ENCODE measurements around the gene BORCS8.

BORCS8 gene

DNA sequence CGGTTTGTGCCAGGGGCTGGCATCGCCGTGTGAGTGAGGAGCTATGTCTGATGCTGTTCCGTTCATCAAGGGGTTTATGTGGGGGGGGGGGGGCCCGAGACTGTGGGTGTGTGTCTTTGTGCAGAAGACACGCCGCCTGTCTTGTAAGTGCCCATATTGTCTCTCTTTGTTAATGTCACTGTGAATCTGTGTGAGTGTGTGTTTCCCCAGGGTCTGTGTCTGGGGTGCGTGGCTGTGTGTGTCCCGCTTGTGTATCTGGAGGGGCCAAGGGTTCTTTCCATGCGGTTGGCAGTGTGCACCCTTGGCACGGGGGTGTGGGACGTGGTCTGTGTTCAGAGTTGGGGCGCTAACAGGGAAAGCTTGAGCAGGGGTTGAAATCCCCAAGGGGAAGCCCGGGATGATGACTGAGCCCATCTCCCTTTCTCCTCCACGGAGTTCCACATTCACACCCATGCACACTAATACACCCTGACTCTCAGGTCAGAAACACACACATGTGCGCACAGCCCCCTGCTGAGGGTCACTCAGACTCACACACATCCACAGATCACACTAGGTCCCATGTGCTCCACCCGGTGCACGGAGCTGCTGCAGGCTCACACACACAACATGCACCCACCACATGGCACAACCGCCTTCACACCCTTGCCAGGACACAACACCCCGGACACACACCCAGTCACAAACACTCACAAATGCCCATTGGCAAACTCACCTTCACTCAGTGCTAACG lies 21.6 kb upstream of the BORCS8 start:
- DNase-seq: no peak

DNA sequence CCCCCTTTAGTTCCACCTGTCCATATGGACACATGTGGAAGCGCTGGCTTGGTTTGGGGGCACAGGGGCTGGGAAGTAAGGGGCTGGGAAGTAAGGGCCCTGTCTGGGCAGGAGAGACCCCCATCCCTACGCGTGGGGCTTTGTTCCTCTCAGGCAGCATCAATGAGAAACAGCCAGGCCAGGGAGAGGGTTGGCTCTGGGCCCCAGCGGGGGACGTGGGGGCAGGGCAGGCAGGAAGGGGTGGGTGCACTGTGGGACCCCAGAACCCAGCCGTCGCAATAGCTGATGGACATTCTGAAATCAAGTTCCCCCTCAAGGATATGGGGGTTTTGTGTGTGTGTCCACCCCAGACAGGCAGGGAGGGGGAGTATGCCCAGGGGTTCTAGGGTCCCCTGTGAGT lies 21.0 kb upstream of the BORCS8 start:
- no peak for DNase-seq

DNA sequence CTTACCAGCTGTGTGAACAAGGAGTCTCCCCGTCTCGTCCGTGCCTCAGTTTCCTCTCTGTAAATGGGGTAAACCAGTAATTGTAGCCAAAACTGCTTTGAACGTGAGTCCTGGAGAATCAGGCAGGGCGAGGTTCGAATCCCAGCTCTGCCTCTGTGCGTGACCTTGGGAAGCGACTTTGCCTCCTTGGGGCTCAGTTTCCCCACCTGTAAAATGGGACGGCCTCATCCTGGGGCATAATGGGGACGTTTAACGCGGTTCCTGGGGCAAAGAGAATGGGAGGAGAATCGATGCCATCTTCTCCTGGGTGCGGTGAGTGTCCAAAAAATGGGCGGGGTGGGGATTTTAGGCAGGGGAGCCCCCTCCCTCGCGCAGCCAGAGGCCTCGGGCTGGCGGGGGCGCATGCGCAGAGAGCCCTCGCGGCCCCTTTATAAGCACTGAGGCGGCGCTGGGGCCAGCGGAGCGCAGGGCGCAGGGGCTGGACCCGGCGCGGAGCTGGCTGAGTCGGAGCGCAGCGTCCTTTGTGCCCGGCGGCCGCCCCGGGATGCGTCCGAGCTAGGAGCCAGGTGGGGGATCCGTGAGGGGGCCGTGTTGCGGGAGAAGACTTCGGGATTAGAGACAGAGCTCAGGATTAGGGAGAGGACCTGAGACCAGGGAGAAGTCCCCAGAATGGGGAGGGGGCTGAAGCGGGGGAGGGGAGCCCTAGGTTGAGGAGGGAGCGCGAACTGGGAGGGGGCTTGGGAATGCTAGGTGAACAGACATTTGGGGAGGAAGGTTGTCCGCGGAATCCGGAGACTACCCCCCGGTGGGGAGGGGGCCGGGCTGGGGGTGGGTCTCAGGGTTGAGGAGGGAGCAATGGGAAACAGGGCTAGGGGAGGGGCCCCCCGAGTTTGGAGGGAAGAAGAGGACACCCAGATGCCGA lies 19.8 kb upstream of the BORCS8 start, which contains the start of gene NCAN:
Gene NCAN, plus strand, starts transcription at position 460 of the 922 bp plus-strand sequence. CDS start 4,996 bp downstream, outside the sequence.
- DNase-seq: no peak

DNA sequence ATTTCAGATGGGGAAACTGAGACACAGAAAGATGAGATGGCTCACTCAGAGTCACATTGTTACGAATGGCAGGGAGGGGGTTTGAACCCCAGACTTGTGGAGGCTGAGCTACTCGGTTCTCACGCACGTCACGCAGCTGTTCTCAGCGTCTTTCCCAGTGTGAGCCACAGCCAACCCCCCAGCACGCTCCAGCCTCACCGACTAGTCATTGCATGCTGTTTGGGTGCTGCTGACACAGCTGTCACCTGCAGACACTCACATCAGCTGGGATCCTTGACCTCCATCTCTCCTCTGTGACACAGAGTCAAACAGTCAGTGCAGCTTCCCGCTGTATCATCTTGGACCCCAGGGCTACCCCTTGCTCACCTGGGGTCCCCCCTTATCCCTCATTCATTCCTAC lies 17.4 kb upstream of the BORCS8 start:
- DNase-seq: no peak

DNA sequence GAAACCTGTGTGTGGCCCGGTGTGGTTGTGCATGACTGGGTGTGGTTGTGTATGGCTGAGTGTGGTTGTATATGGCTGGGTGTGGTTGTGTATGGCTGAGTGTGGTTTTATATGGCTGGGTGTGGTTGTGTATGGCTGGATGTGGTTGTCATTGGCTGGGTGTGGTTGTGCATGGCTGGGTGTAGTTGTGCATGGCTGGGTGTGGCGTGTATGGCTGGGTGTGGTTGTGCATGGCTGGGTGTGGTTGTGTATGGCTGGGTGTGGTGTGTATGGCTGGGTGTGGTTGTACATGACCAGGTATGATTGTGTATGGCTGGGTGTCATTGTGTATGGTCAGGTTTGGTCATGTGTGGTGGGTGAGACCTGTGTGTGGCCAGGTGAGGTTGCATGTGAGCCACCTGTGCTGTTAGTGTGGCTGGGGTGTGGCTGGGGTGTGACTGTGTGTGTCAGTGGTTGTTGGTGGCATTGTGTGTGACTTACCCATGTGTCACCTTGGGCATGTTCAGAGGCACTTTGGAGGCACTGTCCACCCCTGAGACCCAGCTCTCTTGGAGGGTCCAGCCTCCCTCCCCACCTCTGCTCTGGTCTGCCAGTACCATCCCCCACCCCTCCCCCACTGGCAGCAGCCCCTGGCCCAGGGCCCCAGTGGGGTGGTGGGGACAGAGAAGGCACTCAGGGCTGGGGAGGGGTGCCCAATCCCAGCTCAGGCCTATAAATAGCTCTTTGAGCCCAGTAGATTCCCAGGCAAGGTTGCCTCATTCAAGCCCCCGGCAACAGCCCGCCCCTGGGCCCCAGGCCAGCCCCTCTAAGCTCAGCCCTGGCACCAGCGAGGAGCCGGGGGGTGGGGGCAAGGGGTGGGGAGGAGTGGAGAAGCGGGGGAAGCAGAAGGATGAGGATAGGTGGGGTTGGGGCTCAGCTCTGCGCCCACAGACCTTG lies 16.0 kb upstream of the BORCS8 start:
- no peak for DNase-seq

DNA sequence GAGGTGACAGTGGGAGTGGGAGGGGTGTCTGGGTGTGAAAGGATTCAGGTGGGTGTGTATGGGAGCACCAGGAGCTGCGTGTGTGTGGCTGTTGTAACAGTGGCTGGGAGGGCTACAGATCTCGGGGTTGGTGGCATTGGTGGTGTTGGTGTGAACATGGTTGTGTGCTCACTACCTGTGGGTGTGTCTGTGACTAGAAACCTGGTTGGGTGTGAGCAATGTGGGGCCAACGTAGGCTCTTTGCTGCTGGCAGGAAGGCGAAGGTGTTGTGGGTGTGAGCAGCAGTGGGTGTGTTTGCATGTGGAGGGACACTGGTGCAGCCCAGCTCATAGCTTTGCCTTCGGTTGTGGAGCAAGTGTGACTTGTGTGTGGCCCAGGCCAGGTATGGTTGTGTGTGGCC lies 15.0 kb upstream of the BORCS8 start:
- DNase-seq: no peak

DNA sequence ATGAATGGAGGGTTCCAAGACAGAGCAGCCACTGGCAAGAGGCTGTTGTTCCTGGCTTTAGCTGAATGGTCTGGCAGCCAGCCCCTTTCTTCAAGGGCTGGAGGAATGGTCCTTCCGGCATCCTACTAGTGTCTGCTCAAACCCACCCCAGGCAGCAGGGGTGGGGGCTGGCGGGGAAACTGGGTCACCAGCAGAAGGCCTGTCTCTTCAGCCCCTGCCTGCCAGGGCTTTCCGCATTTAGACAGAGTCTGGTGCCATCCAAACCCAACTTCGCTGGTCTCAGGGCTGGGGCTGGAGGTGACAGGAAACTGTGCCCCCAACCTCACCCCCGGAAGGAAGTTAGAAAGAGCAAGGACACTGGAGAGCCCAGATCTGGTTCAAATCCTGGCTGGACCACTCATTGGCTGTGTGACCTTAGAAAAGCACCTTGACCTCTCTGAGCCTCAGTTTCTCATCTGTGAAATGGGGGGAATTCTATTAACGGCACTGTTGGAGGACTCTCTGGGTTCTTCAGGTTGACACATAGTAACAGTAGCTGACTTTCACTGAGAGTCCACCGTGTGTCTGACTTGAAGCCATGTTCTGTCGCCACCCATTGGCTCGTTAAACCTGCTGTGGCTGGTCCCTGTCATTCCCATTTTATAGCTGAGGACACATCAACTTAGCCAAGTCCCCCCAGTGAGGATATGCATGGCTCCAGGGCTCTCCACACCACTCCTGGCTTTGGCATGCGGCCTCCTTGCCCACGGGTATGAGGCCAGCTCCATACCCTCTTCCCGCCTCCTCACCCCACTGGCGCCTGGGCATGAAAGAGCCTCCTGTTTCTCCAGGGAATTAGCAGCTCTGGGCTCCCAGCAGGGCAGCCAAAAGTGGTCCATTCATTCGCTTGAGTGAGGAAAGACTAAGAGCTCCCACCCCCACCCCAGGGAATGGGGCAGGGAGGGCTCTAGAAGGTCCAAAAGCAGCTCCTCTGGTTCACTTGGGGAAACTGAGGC lies 13.8 kb upstream of the BORCS8 start:
- no peak for DNase-seq

DNA sequence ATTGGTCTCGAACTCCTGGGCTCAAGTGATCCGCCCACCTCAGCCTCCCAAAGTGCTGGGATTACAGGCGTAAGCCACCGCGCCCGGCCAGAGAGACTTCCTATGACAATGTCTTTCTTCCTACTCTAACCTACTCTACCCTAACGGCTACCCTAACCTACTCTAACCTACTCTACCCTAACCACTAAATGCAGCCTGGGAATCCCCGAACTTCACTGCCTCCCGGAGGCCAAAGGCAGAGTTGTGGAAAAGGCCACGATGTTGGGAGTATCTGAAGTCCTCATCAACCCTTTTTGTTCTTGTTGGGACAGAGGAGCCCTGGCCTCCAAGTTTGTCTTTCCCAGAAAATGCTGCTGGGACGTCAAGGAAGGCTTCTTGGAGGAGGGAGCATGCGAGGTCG lies 12.2 kb upstream of the BORCS8 start:
- no peak for DNase-seq

DNA sequence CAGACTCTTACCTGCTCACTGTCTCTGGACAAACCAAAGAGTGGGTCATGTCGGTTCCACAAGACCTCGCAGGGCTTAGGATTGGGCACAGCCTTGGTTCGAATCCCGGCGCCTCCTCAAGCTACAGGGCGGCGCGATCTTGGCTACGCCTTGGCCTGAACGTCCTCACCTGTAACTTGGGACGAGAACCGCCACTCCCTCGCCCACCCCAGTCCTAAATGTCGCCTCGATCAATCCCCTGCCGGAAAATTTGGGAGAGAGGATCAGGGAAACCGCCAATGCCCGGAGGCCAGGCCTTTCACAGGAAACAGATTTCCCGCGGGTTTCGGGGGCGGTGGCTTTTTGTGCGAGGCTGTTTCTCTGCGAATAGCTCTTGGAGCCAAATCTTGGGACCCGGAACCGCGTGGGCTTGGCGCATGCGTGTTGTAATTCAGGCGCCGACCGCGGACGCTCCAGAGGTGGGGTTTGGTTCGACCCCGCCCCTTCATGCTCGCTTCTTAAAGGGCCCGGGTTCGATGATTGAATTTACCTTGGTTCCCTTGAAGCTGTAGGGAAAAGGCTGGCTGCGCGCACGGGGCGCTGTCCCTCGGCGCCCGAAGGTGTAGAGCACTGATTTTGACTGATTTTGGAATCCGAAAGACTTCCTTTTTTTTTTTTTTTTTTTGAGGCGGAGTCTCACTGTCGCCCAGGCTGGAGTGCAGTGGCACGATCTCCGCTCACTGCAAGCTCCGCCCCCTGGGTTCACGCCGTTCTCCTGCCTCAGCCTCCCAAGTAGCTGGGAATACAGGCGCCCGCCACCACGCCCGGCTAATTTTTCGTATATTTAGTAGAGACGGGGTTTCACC lies 11.3 kb upstream of the BORCS8 start, which contains the start of gene NR2C2AP:
Gene NR2C2AP, minus strand, starts transcription at position 403 of the 845 bp plus-strand sequence. Its CDS starts 354 bp downstream, at position 49.
- peak; percentile 88 for DNase-seq

DNA sequence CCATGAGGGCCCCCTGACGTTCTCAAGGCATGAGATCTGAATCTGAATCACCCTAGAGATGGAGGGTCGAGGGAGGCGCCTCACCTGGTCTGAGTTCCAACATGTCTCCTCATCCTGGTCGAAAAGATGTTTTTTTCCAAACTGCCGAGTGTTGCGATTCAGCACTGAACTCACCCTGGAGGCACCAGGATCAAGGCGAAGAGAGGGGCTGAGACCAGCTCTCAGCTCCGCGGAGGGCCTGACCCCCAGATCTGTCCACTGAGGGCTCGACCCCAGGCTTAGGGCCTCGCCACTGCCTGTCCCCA lies 10.7 kb upstream of the BORCS8 start:
- no peak for DNase-seq

DNA sequence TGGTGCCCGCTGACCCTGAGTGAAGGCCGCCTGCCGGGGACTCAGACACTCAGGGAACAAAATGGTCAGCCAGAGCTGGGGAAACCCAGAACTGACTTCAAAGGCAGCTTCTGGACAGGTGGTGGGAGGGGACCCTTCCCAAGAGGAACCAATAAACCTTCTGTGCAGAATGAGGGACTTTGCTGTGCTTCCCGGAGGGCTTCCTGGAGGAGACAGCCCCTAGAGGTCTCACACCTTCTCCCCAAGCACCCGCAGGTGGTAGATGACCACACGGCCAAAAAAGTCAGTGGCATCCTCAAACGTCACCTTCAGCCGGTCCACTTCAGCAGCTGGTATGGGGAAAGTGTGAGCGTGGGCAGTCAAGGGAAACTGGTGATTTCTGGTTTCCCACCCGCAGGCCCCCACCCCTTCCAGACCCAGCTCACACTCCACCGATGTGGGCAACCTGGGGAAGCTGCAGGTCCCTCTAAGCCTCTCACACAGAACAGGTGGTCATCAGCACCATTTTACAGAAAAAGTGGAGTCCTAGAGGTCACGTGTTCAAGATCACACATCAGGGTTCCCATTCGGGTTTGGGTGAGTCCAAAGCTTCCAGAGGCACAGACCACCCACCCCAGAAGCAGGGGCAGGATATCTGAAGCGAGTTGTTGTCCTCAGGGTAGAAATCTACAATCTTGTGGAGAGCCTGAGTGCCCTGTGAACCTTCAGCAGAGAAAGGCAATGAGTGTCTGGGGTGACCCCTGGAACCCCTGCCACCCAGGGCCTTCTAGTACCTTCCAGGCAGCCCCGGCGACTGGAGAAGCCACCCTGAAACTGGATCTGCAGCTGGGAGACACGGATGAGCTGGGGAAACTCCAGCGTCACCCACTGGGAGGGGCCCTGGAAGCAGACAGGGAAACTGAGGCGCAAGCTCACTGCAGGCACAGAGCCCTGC lies 10.0 kb upstream of the BORCS8 start:
- DNase-seq: no peak

DNA sequence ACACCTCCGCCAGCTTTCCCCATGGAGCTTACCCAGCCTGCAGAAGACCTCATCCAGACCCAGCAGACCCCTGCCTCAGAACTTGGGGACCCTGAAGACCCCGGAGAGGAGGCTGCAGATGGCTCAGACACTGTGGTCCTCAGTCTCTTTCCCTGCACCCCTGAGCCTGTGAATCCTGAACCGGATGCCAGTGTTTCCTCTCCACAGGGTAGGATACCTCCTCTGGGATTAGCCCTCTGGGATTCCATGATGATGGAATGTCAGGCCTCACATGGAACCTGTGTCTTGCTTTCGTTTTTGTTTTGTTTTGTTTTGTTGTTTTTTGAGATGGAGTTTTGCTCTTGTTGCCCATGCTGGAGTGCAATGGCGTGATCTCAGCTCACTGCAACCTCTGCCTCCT lies 2.0 kb upstream of the BORCS8 start:
- DNase-seq: no peak

DNA sequence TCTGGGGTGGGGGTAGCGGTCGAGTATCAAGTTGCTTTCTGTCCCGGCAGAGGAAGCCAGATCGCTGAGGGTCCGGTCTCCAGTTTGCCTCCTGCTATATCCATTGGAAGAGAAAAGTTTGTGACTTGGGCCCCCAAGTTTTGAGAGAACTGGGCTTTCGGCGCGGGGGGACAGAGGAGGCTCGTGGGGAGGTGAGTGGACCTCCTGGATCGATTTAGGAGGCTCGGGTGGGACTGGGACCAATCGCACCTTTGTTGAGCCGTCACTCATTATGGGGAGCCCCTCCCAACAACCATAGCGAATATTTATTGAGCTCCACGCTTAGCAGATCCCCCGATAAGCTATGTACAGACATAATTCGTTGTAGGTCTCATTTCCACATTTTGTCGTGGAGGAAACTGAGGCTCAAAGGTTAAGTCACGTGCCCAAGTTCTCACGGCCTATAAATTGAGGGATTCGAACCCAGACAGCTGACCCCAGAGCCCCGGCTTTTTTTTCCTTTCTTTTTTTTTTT lies 1.0 kb upstream of the BORCS8 start:
- DNase-seq: no peak

DNA sequence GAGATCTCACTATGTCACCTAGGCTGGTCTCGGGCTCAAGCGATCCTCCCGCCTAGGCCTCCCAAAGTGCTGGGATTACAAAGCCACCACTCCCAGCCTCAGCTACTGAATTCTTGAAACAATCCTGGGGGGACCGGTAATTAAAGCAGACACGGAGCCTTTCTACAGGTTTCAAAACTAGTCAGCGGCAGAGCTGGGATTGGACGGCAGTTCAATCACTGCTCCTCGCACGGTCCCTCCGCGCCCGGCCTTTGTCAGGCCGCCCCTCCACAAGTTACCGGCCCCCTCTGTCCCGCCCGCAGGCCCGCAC lies 229 bp downstream of the BORCS8 start:
- DNase-seq: no peak

DNA sequence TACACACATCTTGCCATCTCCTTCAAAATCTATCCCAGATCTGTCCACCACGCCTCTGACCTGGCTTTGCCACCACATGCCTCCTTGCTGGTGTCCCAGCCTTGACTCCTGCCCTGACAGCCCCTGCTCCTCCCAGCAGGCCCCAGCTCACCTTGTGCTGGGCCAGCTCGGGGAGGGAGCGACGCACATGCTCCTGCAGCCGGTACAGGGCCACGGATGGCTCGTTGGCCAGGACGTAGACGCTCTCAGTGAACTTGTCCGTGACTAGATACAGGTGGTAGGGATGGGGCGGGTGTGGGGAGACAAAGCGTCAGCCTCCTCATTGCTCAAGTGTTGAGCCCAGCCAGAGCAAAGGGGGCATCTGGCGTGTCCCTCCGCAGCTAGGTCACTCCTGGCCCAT lies 5.2 kb downstream of the BORCS8 start:
- DNase-seq: no peak

DNA sequence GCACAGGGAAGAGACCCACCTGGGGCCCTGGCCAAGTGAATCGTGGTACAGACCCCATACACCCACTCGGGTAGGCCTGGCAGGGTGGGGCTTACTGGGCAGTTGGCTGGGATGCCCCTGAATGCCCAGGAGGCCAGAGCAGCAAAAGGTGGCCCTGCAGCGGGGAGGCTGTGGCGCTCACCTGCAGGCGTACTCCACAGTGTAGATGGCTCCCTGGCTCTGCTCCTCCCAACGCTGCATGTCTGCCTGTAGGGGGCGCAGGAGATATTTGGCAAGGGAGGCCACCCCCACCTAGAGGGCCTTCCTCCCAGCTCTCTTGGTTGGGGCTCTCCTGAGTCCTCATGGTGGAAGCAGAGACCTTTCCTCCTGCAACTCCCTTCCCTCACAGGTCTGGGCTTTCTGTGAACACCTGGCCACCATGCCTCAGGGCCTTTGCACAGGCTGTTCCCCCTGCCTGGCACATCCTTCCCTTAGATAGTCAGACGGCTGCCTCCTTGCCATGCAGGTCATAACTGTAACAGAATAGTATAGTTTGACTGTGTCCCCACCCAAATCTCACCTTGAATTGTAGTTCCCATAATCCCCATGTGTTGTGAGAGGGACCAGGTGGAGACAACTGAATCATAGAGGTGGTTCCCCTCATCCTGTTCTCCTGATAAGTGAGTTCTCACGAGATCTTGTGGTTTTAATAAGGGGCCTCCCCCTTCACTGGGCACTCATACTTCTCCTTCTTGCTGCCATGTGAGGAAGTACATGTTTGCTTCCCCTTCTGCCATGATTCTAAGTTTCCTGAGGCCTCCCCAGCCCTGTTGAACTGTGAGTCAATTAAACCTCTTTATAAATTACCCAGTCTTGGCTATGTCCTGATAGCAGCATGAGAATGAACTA lies 5.9 kb downstream of the BORCS8 start:
- peak; percentile 30 for DNase-seq

DNA sequence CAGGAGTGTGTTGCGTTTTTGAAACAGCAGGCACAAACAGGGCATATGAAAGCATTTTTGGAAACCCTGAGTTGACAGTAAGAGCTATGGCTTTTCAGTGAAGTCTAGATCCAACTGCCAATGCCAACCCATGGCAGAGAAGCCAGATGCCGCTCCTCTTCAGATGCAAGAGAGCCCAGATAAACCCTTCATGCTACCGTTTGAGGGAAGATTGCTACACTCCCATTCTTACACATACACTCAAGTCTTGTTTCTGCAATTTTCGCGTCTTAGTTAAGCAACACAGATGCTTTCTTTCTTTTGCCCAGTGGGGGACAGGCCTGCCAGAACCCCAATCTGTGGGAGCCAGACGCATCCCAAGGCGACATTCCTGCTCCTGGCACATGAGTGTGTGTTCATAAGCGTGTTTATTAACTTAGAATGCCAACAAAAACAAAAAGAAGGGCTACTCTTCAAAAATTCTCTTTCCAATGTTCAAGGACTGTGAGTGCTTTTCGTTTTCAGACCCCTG lies 10.4 kb downstream of the BORCS8 start:
- no peak for DNase-seq
